HEK293 (cell line): ENCODE results near the gene RASAL2.

Source experiments
- CTCF ChIA-PET: fragments of 350-600 bp; formaldehyde crosslinking; extraction: SDS; loops from one replicate; lab custom pipeline; 2021; ENCODE audit warnings: antibody characterized with exemption; lab: Yijun Ruan, JAX
- POLR2A ChIA-PET: fragments of 300-600 bp; formaldehyde crosslinking; extraction: SDS; loops from one replicate; lab custom pipeline; 2020; ENCODE audit warnings: antibody characterized with exemption, inconsistent platforms; lab: Yijun Ruan, JAX
- H3K27ac ChIP-seq: fragments of 200-500 bp; sonication (Bioruptor generic); 2 replicates; pipeline ENCODE4 v1.5.1; 2014; ENCODE audit warnings: low read depth, low read length, control low read depth, inconsistent platforms; ENCODE audit errors: extremely low read depth
- H3K36me3 ChIP-seq, 2 experiments: fragments of 200-500 bp in 1 of 2; sonication (Bioruptor generic) in 1 of 2; 1 replicate in 1 of 2; 2 replicates in 1 of 2; pipeline ENCODE4 v1.5.1; 2014 to 2017; ENCODE audit warnings: inconsistent platforms in 2 of 2, low read length in 2 of 2; ENCODE audit not compliant: control insufficient read depth in 2 of 2, insufficient read depth in 1 of 2
- H3K4me1 ChIP-seq: fragments of 200-500 bp; sonication (Bioruptor generic); 2 replicates; pipeline ENCODE4 v1.5.1; 2014; ENCODE audit warnings: mild to moderate bottlenecking, low read length, inconsistent platforms; ENCODE audit not compliant: control insufficient read depth, insufficient read depth
- H3K4me3 ChIP-seq: 2 replicates; pipeline ENCODE4 v1.5.1; 2011; ENCODE audit warnings: low read depth, mild to moderate bottlenecking, control low read depth, low read length, moderate library complexity
- H3K9me3 ChIP-seq: fragments of 200-500 bp; sonication (Bioruptor generic); 2 replicates; pipeline ENCODE4 v1.5.1; 2014; ENCODE audit warnings: low read depth, low read length, inconsistent platforms; ENCODE audit not compliant: control insufficient read depth, insufficient read depth
- FEZF1 ChIP-seq: fragments of 450-650 bp; formaldehyde crosslinking; IDR thresholded peaks from 2 replicates; pipeline ENCODE4 v1.5.1; 2016; ENCODE audit warnings: missing biosample characterization, missing genetic modification characterization
- GLIS1 ChIP-seq: fragments of 450-650 bp; formaldehyde crosslinking; IDR thresholded peaks from 2 replicates; pipeline ENCODE4 v1.5.1; 2016; ENCODE audit warnings: missing biosample characterization, missing genetic modification characterization
- SP2 ChIP-seq: fragments of 450-650 bp; formaldehyde crosslinking; IDR thresholded peaks from 2 replicates; pipeline ENCODE4 v1.5.1; 2016; ENCODE audit warnings: missing biosample characterization, missing genetic modification characterization
- WT1 ChIP-seq: fragments of 450-650 bp; formaldehyde crosslinking; IDR thresholded peaks from 2 replicates; pipeline ENCODE4 v1.5.1; 2016; ENCODE audit warnings: missing biosample characterization, missing genetic modification characterization
- ZNF302 ChIP-seq: fragments of 450-650 bp; formaldehyde crosslinking; IDR thresholded peaks from 2 replicates; pipeline ENCODE4 v1.5.1; 2016; ENCODE audit warnings: missing biosample characterization, missing genetic modification characterization, low read depth
- ZNF555 ChIP-seq: fragments of 450-650 bp; formaldehyde crosslinking; conservative IDR thresholded peaks from 2 replicates; pipeline ENCODE4 v1.5.1; 2017; ENCODE audit warnings: missing biosample characterization, mild to moderate bottlenecking, missing genetic modification characterization, inconsistent platforms
- ZNF747 ChIP-seq: fragments of 450-650 bp; formaldehyde crosslinking; IDR thresholded peaks from 2 replicates; pipeline ENCODE4 v1.5.1; 2016; ENCODE audit warnings: missing biosample characterization, missing genetic modification characterization
- ZNF837 ChIP-seq: fragments of 450-650 bp; formaldehyde crosslinking; IDR thresholded peaks from 2 replicates; pipeline ENCODE4 v1.5.1; 2016; ENCODE audit warnings: missing biosample characterization, missing genetic modification characterization
- TF ChIP-seq, protein P1 (sequence below): fragments of 450-650 bp; formaldehyde crosslinking; IDR thresholded peaks from 2 replicates; pipeline ENCODE4 v1.5.1; 2016; ENCODE audit warnings: missing biosample characterization, missing genetic modification characterization, borderline replicate concordance
- TF ChIP-seq, protein P2 (sequence below): fragments of 450-650 bp; formaldehyde crosslinking; IDR thresholded peaks from 2 replicates; pipeline ENCODE4 v1.5.1; 2017; ENCODE audit warnings: missing biosample characterization, missing genetic modification characterization
- TF ChIP-seq, protein P3 (sequence below): fragments of 450-650 bp; formaldehyde crosslinking; IDR thresholded peaks from 2 replicates; pipeline ENCODE4 v1.5.1; 2016; ENCODE audit warnings: missing biosample characterization, missing genetic modification characterization
- TF ChIP-seq, protein P4 (sequence below): fragments of 450-650 bp; formaldehyde crosslinking; IDR thresholded peaks from 2 replicates; pipeline ENCODE4; 2016; ENCODE audit warnings: missing biosample characterization, missing genetic modification characterization

RASAL2 gene

DNA sequence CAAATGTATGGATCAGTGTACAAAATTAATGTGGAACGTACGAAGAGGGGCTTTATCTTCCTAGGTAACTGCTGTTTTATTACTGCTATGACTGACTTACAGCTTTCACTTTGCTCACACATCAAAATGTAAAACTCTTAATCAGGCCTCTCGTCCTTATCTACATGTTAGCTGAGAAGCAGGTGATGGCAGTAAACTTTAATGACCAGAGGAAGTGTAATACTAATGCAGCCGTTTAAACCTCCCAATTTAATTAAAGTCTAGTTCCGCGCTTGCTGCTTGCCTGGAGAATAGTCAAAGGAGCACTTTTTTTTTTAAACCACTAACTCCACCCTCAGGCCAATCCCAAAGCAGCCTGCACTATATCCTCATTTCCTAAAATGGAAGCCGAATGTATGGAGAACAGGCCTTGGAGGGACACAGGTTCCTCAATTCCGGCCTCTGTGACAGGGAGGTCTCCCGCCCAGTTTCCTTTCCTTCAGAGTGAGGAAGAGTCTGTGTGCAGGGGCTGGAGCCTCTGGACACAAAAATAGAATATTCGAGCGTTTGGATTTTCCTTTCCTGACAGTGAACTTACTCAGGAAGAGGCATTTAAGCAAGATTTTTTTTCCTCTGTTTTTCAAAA is 36.7 kb upstream of the RASAL2 start (continued):
- TF ChIP-seq, protein P1, sequence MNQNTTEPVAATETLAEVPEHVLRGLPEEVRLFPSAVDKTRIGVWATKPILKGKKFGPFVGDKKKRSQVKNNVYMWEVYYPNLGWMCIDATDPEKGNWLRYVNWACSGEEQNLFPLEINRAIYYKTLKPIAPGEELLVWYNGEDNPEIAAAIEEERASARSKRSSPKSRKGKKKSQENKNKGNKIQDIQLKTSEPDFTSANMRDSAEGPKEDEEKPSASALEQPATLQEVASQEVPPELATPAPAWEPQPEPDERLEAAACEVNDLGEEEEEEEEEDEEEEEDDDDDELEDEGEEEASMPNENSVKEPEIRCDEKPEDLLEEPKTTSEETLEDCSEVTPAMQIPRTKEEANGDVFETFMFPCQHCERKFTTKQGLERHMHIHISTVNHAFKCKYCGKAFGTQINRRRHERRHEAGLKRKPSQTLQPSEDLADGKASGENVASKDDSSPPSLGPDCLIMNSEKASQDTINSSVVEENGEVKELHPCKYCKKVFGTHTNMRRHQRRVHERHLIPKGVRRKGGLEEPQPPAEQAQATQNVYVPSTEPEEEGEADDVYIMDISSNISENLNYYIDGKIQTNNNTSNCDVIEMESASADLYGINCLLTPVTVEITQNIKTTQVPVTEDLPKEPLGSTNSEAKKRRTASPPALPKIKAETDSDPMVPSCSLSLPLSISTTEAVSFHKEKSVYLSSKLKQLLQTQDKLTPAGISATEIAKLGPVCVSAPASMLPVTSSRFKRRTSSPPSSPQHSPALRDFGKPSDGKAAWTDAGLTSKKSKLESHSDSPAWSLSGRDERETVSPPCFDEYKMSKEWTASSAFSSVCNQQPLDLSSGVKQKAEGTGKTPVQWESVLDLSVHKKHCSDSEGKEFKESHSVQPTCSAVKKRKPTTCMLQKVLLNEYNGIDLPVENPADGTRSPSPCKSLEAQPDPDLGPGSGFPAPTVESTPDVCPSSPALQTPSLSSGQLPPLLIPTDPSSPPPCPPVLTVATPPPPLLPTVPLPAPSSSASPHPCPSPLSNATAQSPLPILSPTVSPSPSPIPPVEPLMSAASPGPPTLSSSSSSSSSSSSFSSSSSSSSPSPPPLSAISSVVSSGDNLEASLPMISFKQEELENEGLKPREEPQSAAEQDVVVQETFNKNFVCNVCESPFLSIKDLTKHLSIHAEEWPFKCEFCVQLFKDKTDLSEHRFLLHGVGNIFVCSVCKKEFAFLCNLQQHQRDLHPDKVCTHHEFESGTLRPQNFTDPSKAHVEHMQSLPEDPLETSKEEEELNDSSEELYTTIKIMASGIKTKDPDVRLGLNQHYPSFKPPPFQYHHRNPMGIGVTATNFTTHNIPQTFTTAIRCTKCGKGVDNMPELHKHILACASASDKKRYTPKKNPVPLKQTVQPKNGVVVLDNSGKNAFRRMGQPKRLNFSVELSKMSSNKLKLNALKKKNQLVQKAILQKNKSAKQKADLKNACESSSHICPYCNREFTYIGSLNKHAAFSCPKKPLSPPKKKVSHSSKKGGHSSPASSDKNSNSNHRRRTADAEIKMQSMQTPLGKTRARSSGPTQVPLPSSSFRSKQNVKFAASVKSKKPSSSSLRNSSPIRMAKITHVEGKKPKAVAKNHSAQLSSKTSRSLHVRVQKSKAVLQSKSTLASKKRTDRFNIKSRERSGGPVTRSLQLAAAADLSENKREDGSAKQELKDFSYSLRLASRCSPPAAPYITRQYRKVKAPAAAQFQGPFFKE = no peak
- no peak for TF ChIP-seq ZNF555 (tag by site-specific recombination)
- peak; percentile 82 for TF ChIP-seq WT1 (tag by site-specific recombination)
- 0 out of 2 replicates have a peak, but pooled peaks have one; percentile 19 for TF ChIP-seq FEZF1 (tag by site-specific recombination)
- TF ChIP-seq, protein P2, sequence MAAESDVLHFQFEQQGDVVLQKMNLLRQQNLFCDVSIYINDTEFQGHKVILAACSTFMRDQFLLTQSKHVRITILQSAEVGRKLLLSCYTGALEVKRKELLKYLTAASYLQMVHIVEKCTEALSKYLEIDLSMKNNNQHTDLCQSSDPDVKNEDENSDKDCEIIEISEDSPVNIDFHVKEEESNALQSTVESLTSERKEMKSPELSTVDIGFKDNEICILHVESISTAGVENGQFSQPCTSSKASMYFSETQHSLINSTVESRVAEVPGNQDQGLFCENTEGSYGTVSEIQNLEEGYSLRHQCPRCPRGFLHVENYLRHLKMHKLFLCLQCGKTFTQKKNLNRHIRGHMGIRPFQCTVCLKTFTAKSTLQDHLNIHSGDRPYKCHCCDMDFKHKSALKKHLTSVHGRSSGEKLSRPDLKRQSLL (tag by site-specific recombination) = no peak

- Histone ChIP-seq H3K9me3 (no peaks in the 10 kb centered on the region), H3K4me1 (no peaks in the 10 kb centered on the region), H3K27ac (no peak overlapping the region), H3K4me3 (no peak overlapping the region), H3K36me3 (no peaks in the 10 kb centered on the region)
- ChIA-PET POLR2A (no interaction called here), CTCF (interaction anchor here (0.6 to 1.0 kb wide), 2 partner anchors 26 to 110 kb away, joined by 3 read pairs; no protein-coding TSS in a partner anchor)
- no peak for TF ChIP-seq ZNF302 (tag by site-specific recombination)
- TF ChIP-seq ZNF837 (tag by site-specific recombination) = no peak
- no peak for TF ChIP-seq ZNF747 (tag by site-specific recombination)
- TF ChIP-seq GLIS1 (tag by site-specific recombination) = peak; percentile 68
Observed at GRCh38 chr1:178057912-178058534, 35.9 kb upstream of the RASAL2 start.

DNA sequence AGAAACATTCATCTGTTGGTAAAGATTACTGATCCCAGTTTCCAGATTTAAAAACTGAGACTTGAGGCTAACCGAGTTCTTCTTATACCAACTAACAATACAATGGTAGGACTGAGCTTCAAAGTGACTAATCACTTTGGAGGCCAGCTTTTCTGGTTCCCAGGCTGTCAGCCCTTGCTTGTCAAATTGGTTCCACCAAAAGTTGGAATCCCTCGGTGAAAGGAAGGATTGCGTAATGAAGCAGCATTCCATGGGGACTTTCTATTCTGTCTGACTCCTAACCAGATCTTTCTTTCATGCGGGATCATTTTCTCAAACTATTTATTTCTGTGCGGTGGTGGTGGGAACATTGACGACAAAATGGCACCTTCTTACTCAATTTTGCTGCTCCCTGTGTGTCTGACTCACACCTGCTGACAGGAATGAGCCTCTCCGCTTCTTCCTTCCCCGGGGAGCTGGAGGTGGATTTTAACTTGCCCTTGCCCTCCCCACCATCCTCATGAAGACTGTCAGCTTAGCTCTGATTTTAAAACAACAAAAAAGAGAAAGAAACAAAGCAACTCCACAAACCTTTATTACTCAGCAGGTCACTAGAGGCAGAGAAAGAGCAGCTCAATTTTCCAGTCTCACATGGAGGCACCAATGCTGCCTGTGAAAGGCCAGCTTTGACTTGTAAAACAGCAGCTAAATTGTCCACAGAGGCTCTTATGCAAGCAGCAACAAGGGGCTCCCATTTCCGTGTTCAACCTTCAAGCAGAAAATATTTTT is 32.9 kb upstream of the RASAL2 start:
- H3K4me1 ChIP-seq = no peaks in the 10 kb centered on the region
- H3K36me3 ChIP-seq = no peaks in the 10 kb centered on the region
- H3K4me3 ChIP-seq = no peak overlapping the region
- CTCF ChIA-PET = interaction anchor here (0.9 to 2.2 kb wide), 3 partner anchors 10 to 37 kb away, joined by 4 to 12 read pairs (median 4); no protein-coding TSS in a partner anchor
- TF ChIP-seq FEZF1 (tag by site-specific recombination) (peak; percentile 85), SP2 (tag by site-specific recombination) (no peak)
- TF ChIP-seq, protein P3, sequence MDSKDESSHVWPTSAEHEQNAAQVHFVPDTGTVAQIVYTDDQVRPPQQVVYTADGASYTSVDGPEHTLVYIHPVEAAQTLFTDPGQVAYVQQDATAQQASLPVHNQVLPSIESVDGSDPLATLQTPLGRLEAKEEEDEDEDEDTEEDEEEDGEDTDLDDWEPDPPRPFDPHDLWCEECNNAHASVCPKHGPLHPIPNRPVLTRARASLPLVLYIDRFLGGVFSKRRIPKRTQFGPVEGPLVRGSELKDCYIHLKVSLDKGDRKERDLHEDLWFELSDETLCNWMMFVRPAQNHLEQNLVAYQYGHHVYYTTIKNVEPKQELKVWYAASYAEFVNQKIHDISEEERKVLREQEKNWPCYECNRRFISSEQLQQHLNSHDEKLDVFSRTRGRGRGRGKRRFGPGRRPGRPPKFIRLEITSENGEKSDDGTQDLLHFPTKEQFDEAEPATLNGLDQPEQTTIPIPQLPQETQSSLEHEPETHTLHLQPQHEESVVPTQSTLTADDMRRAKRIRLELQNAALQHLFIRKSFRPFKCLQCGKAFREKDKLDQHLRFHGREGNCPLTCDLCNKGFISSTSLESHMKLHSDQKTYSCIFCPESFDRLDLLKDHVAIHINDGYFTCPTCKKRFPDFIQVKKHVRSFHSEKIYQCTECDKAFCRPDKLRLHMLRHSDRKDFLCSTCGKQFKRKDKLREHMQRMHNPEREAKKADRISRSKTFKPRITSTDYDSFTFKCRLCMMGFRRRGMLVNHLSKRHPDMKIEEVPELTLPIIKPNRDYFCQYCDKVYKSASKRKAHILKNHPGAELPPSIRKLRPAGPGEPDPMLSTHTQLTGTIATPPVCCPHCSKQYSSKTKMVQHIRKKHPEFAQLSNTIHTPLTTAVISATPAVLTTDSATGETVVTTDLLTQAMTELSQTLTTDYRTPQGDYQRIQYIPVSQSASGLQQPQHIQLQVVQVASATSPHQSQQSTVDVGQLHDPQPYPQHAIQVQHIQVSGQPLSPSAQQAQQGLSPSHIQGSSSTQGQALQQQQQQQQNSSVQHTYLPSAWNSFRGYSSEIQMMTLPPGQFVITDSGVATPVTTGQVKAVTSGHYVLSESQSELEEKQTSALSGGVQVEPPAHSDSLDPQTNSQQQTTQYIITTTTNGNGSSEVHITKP (tag by site-specific recombination) = 0 out of 2 replicates have a peak, but pooled peaks have one; percentile 34
- TF ChIP-seq, protein P4, sequence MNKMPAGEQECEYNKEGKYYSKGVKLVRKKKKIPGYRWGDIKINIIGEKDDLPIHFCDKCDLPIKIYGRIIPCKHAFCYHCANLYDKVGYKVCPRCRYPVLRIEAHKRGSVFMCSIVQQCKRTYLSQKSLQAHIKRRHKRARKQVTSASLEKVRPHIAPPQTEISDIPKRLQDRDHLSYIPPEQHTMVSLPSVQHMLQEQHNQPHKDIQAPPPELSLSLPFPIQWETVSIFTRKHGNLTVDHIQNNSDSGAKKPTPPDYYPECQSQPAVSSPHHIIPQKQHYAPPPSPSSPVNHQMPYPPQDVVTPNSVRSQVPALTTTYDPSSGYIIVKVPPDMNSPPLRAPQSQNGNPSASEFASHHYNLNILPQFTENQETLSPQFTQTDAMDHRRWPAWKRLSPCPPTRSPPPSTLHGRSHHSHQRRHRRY (tag by site-specific recombination) = no peak
- H3K27ac ChIP-seq = no peak overlapping the region
- POLR2A ChIA-PET = no interaction called here
- H3K9me3 ChIP-seq = no peaks in the 10 kb centered on the region
